CD14-positive monocyte (primary cell): ENCODE measurements around the gene GCDH. TPM values are rescaled to one million over a fixed set of nuclear protein-coding genes. Genes with fewer than 3 reads are reported as not detected.
"Not testable (repeated sequence)": the region's sequence is repeated elsewhere in the genome, so short reads cannot be mapped to it uniquely, and the experiment has no call there.

Experiments
- DNase-seq, 3 donors: peaks; one replicate each; pipeline ENCODE4 v3.0.0-alpha.2; 2011 to 2022
- H2AFZ ChIP-seq: 2 replicates; pipeline ENCODE4 v1.6.0; 2012; ENCODE audit warnings: mild to moderate bottlenecking, low read depth, low read length, inconsistent platforms; ENCODE audit not compliant: insufficient read depth, poor library complexity, severe bottlenecking
- H3K27ac ChIP-seq, 2 donors: 1 replicate in 1 of 2; 2 replicates in 1 of 2; pipeline ENCODE4 v1.5.1; 2012 to 2013; ENCODE audit warnings: low read length in 2 of 2, control low read depth in 1 of 2, inconsistent platforms in 1 of 2, low read depth in 1 of 2, mild to moderate bottlenecking in 1 of 2
- H3K27me3 ChIP-seq, 2 donors: one replicate each; pipeline versions ENCODE4 v1.6.0 to v1.6.1; 2011 to 2013; ENCODE audit warnings: low read length in 2 of 2; ENCODE audit not compliant: control insufficient read depth in 2 of 2, insufficient read depth in 2 of 2
- H3K36me3 ChIP-seq, 2 donors: replicated peaks in 1 of 2; 1 replicate in 1 of 2; 2 replicates in 1 of 2; pipeline versions ENCODE4 v1.5.1 to v1.6.1; 2012 to 2013; ENCODE audit warnings: low read length in 2 of 2, control low read depth in 1 of 2, inconsistent platforms in 1 of 2, mild to moderate bottlenecking in 1 of 2; ENCODE audit not compliant: insufficient read depth in 2 of 2, control insufficient read depth in 1 of 2
- H3K4me1 ChIP-seq, 2 donors: 1 replicate in 1 of 2; 2 replicates in 1 of 2; pipeline versions ENCODE4 v1.5.1 to v1.6.1; 2012 to 2013; ENCODE audit warnings: low read length in 2 of 2, control low read depth in 1 of 2, inconsistent platforms in 1 of 2, mild to moderate bottlenecking in 1 of 2, moderate library complexity in 1 of 2; ENCODE audit not compliant: insufficient read depth in 2 of 2, control insufficient read depth in 1 of 2
- H3K4me2 ChIP-seq: replicated peaks from 2 replicates; pipeline ENCODE3; 2012; ENCODE audit warnings: low read length, moderate library complexity, mild to moderate bottlenecking; ENCODE audit not compliant: poor library complexity, severe bottlenecking; ENCODE audit errors: extremely low read depth
- H3K4me3 ChIP-seq, 3 experiments: fragments of 200-600 bp in 1 of 3; sonication (generic) in 1 of 3; replicated peaks in 1 of 3; 1 replicate in 2 of 3; 2 replicates in 1 of 3; pipeline ENCODE4 v1.5.1; 2011 to 2013; ENCODE audit warnings: low read length in 3 of 3, mild to moderate bottlenecking in 3 of 3, control low read depth in 2 of 3, low read depth in 2 of 3, inconsistent platforms in 1 of 3, moderate library complexity in 1 of 3
- H3K79me2 ChIP-seq: 2 replicates; pipeline ENCODE4 v1.6.0; 2012; ENCODE audit warnings: mild to moderate bottlenecking, control low read depth, inconsistent platforms, low read length, moderate library complexity; ENCODE audit not compliant: insufficient read depth
- H3K9ac ChIP-seq: 2 replicates; pipeline ENCODE4 v1.6.0; 2017; ENCODE audit warnings: low read length, mild to moderate bottlenecking; ENCODE audit not compliant: insufficient read depth, poor library complexity, severe bottlenecking
- H3K9me3 ChIP-seq, 2 donors: replicated peaks in 1 of 2; 1 replicate in 1 of 2; 2 replicates in 1 of 2; pipeline versions ENCODE4 v1.5.1 to v1.6.1; 2012 to 2013; ENCODE audit warnings: low read length in 2 of 2, control low read depth in 1 of 2; ENCODE audit not compliant: control insufficient read depth in 1 of 2, insufficient read depth in 1 of 2
- H4K20me1 ChIP-seq: 2 replicates; pipeline ENCODE4 v1.6.0; 2012; ENCODE audit warnings: mild to moderate bottlenecking, low read length, control low read depth, moderate library complexity; ENCODE audit not compliant: insufficient read depth
- H3K27ac Mint-ChIP-seq, 7 donors: one replicate each; pipeline ENCODE4 v1.8.0; 2020; ENCODE audit warnings: mild to moderate bottlenecking in 7 of 7, mixed read lengths in 7 of 7, moderate library complexity in 6 of 7, inconsistent platforms in 2 of 7
- H3K27me3 Mint-ChIP-seq, 3 donors: one replicate each; pipeline ENCODE4 v1.8.0; 2021 to 2022; ENCODE audit warnings: low read depth in 3 of 3, mild to moderate bottlenecking in 3 of 3, mixed read lengths in 3 of 3, moderate library complexity in 3 of 3, inconsistent platforms in 1 of 3
- H3K36me3 Mint-ChIP-seq, 2 donors: one replicate each; pipeline ENCODE4 v1.8.0; 2020; ENCODE audit warnings: mixed read lengths in 2 of 2, inconsistent platforms in 1 of 2, mild to moderate bottlenecking in 1 of 2
- H3K4me1 Mint-ChIP-seq: one replicate; pipeline ENCODE4 v1.8.0; 2020; ENCODE audit warnings: mild to moderate bottlenecking, mixed read lengths
- H3K4me3 Mint-ChIP-seq, 2 donors: one replicate each; pipeline ENCODE4 v1.8.0; 2020; ENCODE audit warnings: mild to moderate bottlenecking in 2 of 2, mixed read lengths in 2 of 2, moderate library complexity in 1 of 2
- H3K9me3 Mint-ChIP-seq, 7 donors: one replicate each; pipeline ENCODE4 v1.8.0; 2020 to 2022; ENCODE audit warnings: mixed read lengths in 7 of 7, mild to moderate bottlenecking in 6 of 7, moderate library complexity in 6 of 7, inconsistent platforms in 2 of 7
- WGBS: methylation state at CpG from one replicate; pipeline ENCODE4 v1.1.5; 2013; ENCODE audit warnings: missing lambda C conversion rate; ENCODE audit not compliant: insufficient coverage; 5-methylcytosine and 5-hydroxymethylcytosine counted together
- intact Hi-C, 2 donors: fragments of 100-400 bp; cut with micrococcal nuclease; formaldehyde crosslinking; loops; one replicate each; pipeline versions ENCODE4 v1.15.0 to v1.15.1; 2023
- polyA plus RNA-seq, 3 donors: library from polyadenylated mRNA; depleted of rRNA in 1 of 3; unstranded in 2 of 3; stranded (reverse) in 1 of 3; fragments of 300-500 nt in 2 of 3; fragments of >200 nt in 1 of 3; fragmentation: Illumina TruSeq in 2 of 3; gene quantifications; 1 replicate in 2 of 3; 2 replicates in 1 of 3; pipeline ENCODE4 v1.2.3, GENCODE V29; 2012 to 2021
- TF ChIP-seq, protein P1 (sequence below): fragments of 200-600 bp; IDR thresholded peaks from one replicate; pipeline ENCODE4 v1.8.0; 2022; ENCODE audit warnings: antibody characterized with exemption, mild to moderate bottlenecking

GCDH gene
- polyA plus RNA-seq, 3 donors: 7.3 to 30.5 (median 9.6) TPM

DNA sequence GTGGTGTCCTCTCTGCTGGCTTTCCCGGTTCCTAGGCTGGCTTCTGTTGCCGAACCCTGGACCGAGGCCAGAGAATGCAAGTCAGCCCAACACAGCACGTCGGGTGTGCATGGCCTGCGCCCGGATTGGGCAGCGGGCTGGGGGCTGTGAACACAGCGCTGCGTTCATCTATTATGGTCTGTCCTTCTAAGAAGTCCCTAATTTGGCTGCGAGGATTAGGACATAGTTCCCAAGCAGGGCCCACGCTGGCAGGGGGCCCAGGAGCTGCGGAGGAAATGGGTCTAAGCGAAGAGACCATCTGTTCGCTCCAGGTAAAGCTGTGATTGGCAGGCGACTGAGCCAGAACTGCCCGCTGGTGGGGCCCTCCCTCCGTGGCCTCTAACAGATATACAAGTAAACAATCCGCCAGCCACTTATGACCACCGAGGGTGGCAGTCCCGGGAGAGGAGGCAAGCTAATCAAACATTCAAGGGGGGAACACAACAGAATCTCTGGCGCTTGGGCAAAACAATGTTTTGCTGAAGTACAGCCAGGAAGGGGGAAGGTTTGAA is 22.1 kb downstream of the GCDH start:
- H3K9ac ChIP-seq: peak overlapping the region; percentile 16

DNA sequence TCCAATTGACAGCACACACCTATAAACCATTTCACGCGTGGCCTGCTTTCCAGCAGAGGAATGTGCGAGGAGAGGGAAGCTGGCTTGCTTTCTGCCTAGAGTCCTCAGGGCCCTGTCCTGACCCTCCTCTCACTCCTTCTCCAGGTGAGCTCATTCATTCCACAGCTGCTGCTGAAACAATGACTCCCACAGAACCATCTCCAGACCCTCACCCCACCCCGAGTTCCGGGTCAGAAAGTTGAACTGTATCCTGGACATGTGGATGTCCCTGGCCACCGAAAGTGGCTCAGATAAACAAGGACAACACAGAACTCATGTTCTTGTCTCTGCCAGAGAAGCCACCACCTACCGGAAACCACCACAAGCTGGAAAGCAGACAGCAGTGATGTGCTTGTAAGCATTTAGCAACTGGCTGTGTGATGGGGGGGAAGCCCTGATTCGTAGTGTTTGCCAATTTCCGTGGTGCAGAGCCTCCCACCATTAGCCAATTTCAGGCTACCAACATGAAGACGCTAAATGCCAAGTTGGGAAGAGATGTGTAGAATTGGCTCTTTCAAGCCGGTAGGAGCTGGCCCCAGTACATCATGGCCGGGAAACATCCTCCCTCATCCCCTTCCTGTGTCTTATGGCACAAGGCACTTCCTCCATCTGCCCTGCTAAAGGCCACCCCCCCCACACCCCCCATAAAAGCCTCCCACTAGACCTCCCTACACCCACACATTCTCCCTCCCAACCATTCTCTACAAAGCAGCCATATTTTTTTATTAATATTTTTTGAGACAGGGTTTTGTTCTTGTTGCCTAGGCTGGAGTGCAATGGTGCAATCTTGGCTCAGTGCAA is 23.1 kb downstream of the GCDH start:
- Histone ChIP-seq H3K27ac (peak overlapping the region; percentile 45 to 83), H3K9ac (peak overlapping the region; percentile 32), H4K20me1 (no peaks in the 10 kb centered on the region), H3K4me3 (peak overlapping the region in 1 of 3 experiments; percentile 58), H2AFZ (peak overlapping the region; percentile 87), H3K9me3 (no peaks in the 10 kb centered on the region), H3K79me2 (no peaks in the 10 kb centered on the region), H3K4me1 (peaks cover 32 to 36% of the 10 kb centered on the region in 2 donors), H3K4me2 (peak overlapping the region; percentile 70), H3K36me3 (no peaks in the 10 kb centered on the region), H3K27me3 (no peaks in the 10 kb centered on the region)
- Mint-ChIP-seq H3K9me3 (peaks cover 0 to 2% (median 0%) of the 10 kb centered on the region in 7 donors), H3K4me3 (peak overlapping the region; percentile 74 to 83), H3K36me3 (peaks cover 2 to 3% of the 10 kb centered on the region in 2 donors), H3K27ac (peak overlapping the region; percentile 88 to 96 (median 94)), H3K27me3 (peaks cover 0 to 3% (median 3%) of the 10 kb centered on the region in 3 donors), H3K4me1 (peaks cover 35% of the 10 kb centered on the region)
- TF ChIP-seq, protein P1, sequence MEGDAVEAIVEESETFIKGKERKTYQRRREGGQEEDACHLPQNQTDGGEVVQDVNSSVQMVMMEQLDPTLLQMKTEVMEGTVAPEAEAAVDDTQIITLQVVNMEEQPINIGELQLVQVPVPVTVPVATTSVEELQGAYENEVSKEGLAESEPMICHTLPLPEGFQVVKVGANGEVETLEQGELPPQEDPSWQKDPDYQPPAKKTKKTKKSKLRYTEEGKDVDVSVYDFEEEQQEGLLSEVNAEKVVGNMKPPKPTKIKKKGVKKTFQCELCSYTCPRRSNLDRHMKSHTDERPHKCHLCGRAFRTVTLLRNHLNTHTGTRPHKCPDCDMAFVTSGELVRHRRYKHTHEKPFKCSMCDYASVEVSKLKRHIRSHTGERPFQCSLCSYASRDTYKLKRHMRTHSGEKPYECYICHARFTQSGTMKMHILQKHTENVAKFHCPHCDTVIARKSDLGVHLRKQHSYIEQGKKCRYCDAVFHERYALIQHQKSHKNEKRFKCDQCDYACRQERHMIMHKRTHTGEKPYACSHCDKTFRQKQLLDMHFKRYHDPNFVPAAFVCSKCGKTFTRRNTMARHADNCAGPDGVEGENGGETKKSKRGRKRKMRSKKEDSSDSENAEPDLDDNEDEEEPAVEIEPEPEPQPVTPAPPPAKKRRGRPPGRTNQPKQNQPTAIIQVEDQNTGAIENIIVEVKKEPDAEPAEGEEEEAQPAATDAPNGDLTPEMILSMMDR: no peak
- peak; percentile 50 to 59 (median 53) for DNase-seq
- WGBS: 10% methylated on average over 2 of the region's 12 CpGs
- intact Hi-C loops: no loop called here

More for the DNA sequence above, 22.1 kb downstream of the GCDH start:
- Mint-ChIP-seq H3K27ac (peak overlapping the region in 6 of 7 donors; percentile 83 to 96 (median 91)), H3K27me3 (peaks cover 0 to 3% (median 3%) of the 10 kb centered on the region in 3 donors), H3K36me3 (peaks cover 2 to 3% of the 10 kb centered on the region in 2 donors), H3K4me1 (peaks cover 28% of the 10 kb centered on the region), H3K4me3 (peak overlapping the region; percentile 74 to 83), H3K9me3 (no peaks in the 10 kb centered on the region)
- Histone ChIP-seq H3K9me3 (no peaks in the 10 kb centered on the region), H3K36me3 (no peaks in the 10 kb centered on the region), H3K4me2 (peak overlapping the region; percentile 70), H3K79me2 (no peaks in the 10 kb centered on the region), H3K27ac (peak overlapping the region; percentile 3 to 83), H2AFZ (peak overlapping the region; percentile 87), H3K27me3 (no peaks in the 10 kb centered on the region), H3K4me1 (peaks cover 27% of the 10 kb centered on the region in 2 donors), H4K20me1 (no peaks in the 10 kb centered on the region), H3K4me3 (peak overlapping the region in 1 of 3 experiments; percentile 58)
- TF ChIP-seq, protein P1: no peak
- DNase-seq: no peak
- intact Hi-C loops: no loop called here
- 9% methylated on average over 19 of the region's 22 CpGs for WGBS

DNA sequence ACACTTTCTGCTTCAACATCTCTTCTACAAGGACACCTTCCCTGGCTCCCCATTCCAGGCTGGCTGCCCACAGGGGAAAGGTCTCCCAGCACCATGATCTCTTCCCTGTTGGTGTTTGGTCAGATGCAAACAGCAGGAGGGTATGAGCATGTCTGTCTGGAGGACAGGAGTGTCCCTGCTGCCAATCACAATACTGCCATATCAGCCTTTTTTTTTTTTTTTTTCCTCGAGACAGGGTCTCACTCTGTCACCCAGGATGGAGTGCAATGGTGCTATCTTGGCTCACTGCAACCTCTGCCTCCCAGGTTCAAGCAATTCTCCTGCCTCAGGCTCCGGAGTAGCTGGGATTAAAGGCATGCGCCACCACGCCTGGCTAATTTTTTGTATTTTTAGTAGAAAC is 24.9 kb downstream of the GCDH start:
- H3K36me3 ChIP-seq, intact Hi-C loops, H3K9ac ChIP-seq, H3K27ac Mint-ChIP-seq, H3K9me3 Mint-ChIP-seq, H3K27ac ChIP-seq, H2AFZ ChIP-seq, H3K27me3 Mint-ChIP-seq, H3K4me2 ChIP-seq, H3K9me3 ChIP-seq, H3K4me3 ChIP-seq, H3K27me3 ChIP-seq, H4K20me1 ChIP-seq, DNase-seq, H3K36me3 Mint-ChIP-seq, H3K79me2 ChIP-seq, H3K4me3 Mint-ChIP-seq: not testable (repeated sequence)
- peaks cover 39% of the 10 kb centered on the region for H3K4me1 Mint-ChIP-seq
- H3K4me1 ChIP-seq: peaks cover 37 to 40% of the 10 kb centered on the region in 2 donors
- WGBS: no CpG with 5 or more reads among the region's 4 CpGs
